ENCODE data around the gene ZXDC.

The ZXDC gene

GRCh38 chr3:126472277-126473006 lies 3.2 kb downstream of the ZXDC start:
- DNase-seq, result peak in 1 of 2 experiments; percentile 14

- no peak for DNase-seq
These were observed 6.2 kb downstream of the ZXDC start for GRCh38 chr3:126469479-126469878.

GRCh38 chr3:126468028-126468891 lies 7.4 kb downstream of the ZXDC start:
- DNase-seq, result no peak

GRCh38 chr3:126467611-126467955 lies 8.1 kb downstream of the ZXDC start:
- DNase-seq, result no peak

- DNase-seq, result peak in 1 of 2 experiments; percentile 17
These were observed 8.6 kb downstream of the ZXDC start for GRCh38 chr3:126466886-126467610.

- DNase-seq, result peak in 1 of 2 experiments; percentile 86
These were observed 9.7 kb downstream of the ZXDC start for GRCh38 chr3:126465928-126466544.

- DNase-seq, result no peak
These were observed 10.7 kb downstream of the ZXDC start for GRCh38 chr3:126464997-126465396.

GRCh38 chr3:126464494-126464893 lies 11.2 kb downstream of the ZXDC start:
- no peak for DNase-seq

- DNase-seq, result no peak
These were observed 11.6 kb downstream of the ZXDC start for GRCh38 chr3:126464093-126464492.

GRCh38 chr3:126463521-126463920 lies 12.2 kb downstream of the ZXDC start:
- DNase-seq, result no peak

GRCh38 chr3:126461450-126462070 lies 14.1 kb downstream of the ZXDC start:
- DNase-seq, result no peak

GRCh38 chr3:126460381-126460780 lies 15.3 kb downstream of the ZXDC start:
- DNase-seq, result no peak

- no peak for DNase-seq
These were observed 15.9 kb downstream of the ZXDC start for GRCh38 chr3:126459763-126460127.

GRCh38 chr3:126459111-126459762 lies 16.5 kb downstream of the ZXDC start:
- no peak for DNase-seq

- no peak for DNase-seq
These were observed 18.8 kb downstream of the ZXDC start for GRCh38 chr3:126456766-126457388.

- DNase-seq, result no peak
These were observed 19.5 kb downstream of the ZXDC start for GRCh38 chr3:126456211-126456610.

- DNase-seq, result no peak
These were observed 21.1 kb downstream of the ZXDC start for GRCh38 chr3:126454437-126455198.

GRCh38 chr3:126454025-126454424 lies 21.7 kb downstream of the ZXDC start:
- DNase-seq, result no peak

- DNase-seq, result no peak
These were observed 23.5 kb downstream of the ZXDC start for GRCh38 chr3:126452213-126452612.

- DNase-seq, result no peak
These were observed 24.2 kb downstream of the ZXDC start for GRCh38 chr3:126451511-126451910.

GRCh38 chr3:126450744-126451143 lies 24.9 kb downstream of the ZXDC start:
- DNase-seq, result no peak
